GM23338 (cell line): ENCODE data around the gene NHSL1. TPM values are rescaled to one million over a fixed set of nuclear protein-coding genes. Genes with fewer than 3 reads are reported as not detected.

ENCODE experiments used
- ATAC-seq: fragments of 200-7000 bp; cut with Tn5 transposase; 3 replicates; pipeline ENCODE4 v1.9.1; 2020
- DNase-seq: peaks from one replicate; pipeline ENCODE4 v3.0.0-alpha.2; 2015; ENCODE audit warnings: low spot score
- H2AFZ ChIP-seq: fragments of 200-600 bp; sonication (generic); 2 replicates; pipeline ENCODE4 v1.8.0; 2016; ENCODE audit warnings: antibody characterized with exemption, mild to moderate bottlenecking, moderate library complexity
- H3F3A ChIP-seq: fragments of 200-600 bp; sonication (generic); replicated peaks from 2 replicates; pipeline ENCODE4 v1.8.0; 2017; ENCODE audit warnings: antibody characterized with exemption, mixed run types, low read depth
- H3K27ac ChIP-seq: fragments of 200-600 bp; sonication (generic); 2 replicates; pipeline ENCODE4 v1.6.1; 2016; ENCODE audit warnings: low read depth
- H3K27me3 ChIP-seq: fragments of 200-600 bp; sonication (generic); 2 replicates; pipeline ENCODE4 v1.8.0; 2016; ENCODE audit warnings: mild to moderate bottlenecking, mixed run types, moderate library complexity; ENCODE audit not compliant: insufficient read depth
- H3K36me3 ChIP-seq: fragments of 200-600 bp; sonication (generic); 2 replicates; pipeline ENCODE4 v1.8.0; 2016; ENCODE audit warnings: mild to moderate bottlenecking; ENCODE audit not compliant: insufficient read depth
- H3K4me1 ChIP-seq: fragments of 200-600 bp; sonication (generic); 2 replicates; pipeline ENCODE4 v1.8.0; 2016; ENCODE audit warnings: mild to moderate bottlenecking, moderate library complexity; ENCODE audit not compliant: insufficient read depth
- H3K4me2 ChIP-seq: fragments of 200-600 bp; sonication (generic); 2 replicates; pipeline ENCODE4 v1.7.1; 2017; ENCODE audit warnings: mixed run types
- H3K4me3 ChIP-seq: fragments of 200-600 bp; sonication (generic); 2 replicates; pipeline ENCODE4 v1.6.1; 2016; ENCODE audit warnings: mixed run types
- H3K79me2 ChIP-seq: fragments of 200-600 bp; sonication (generic); replicated peaks from 2 replicates; pipeline ENCODE4 v1.8.0; 2017; ENCODE audit warnings: mild to moderate bottlenecking; ENCODE audit not compliant: insufficient read depth
- H3K9me2 ChIP-seq: fragments of 200-600 bp; sonication (generic); 2 replicates; pipeline ENCODE4 v1.8.0; 2017; ENCODE audit not compliant: insufficient read depth
- H4K20me1 ChIP-seq: fragments of 200-600 bp; sonication (generic); replicated peaks from 2 replicates; pipeline ENCODE4 v1.8.0; 2017; ENCODE audit warnings: mild to moderate bottlenecking; ENCODE audit not compliant: insufficient read depth
- H3K27ac Mint-ChIP-seq: 2 replicates; pipeline ENCODE4 v1.8.0; 2020; ENCODE audit warnings: inconsistent platforms, mild to moderate bottlenecking, moderate library complexity, mixed read lengths
- H3K27me3 Mint-ChIP-seq: 3 replicates; pipeline ENCODE4 v1.8.0; 2022; ENCODE audit warnings: low read depth, mild to moderate bottlenecking, moderate library complexity, mixed read lengths, inconsistent platforms; ENCODE audit not compliant: insufficient read depth, poor library complexity
- H3K36me3 Mint-ChIP-seq: 3 replicates; pipeline ENCODE4 v1.8.0; 2021; ENCODE audit warnings: low read depth, mild to moderate bottlenecking, inconsistent platforms, moderate library complexity, mixed read lengths
- H3K4me1 Mint-ChIP-seq: 3 replicates; pipeline ENCODE4 v1.8.0; 2020; ENCODE audit warnings: mild to moderate bottlenecking, inconsistent platforms, mixed read lengths
- H3K4me3 Mint-ChIP-seq: 3 replicates; pipeline ENCODE4 v1.8.0; 2021; ENCODE audit warnings: moderate library complexity, mild to moderate bottlenecking, inconsistent platforms, mixed read lengths
- H3K9me3 Mint-ChIP-seq: 3 replicates; pipeline ENCODE4 v1.8.0; 2020; ENCODE audit warnings: moderate library complexity, mild to moderate bottlenecking, inconsistent platforms, mixed read lengths
- CREB1 ChIP-seq: fragments of 250-450 bp; sonication (Bioruptor Pico); IDR thresholded peaks from 2 replicates; pipeline ENCODE4 v1.5.0; 2020; ENCODE audit warnings: low read depth, mild to moderate bottlenecking, moderate library complexity
- EZH2 ChIP-seq: fragments of 200-600 bp; sonication (generic); IDR thresholded peaks from one replicate; pipeline ENCODE4 v1.8.0; 2017; ENCODE audit warnings: antibody characterized with exemption, mild to moderate bottlenecking, low read depth; ENCODE audit not compliant: unreplicated experiment
- EZH2phosphoT487 ChIP-seq: fragments of 200-600 bp; sonication (generic); IDR thresholded peaks from one replicate; pipeline ENCODE4 v1.8.1; 2018; ENCODE audit warnings: antibody characterized with exemption; ENCODE audit not compliant: unreplicated experiment
- JUNB ChIP-seq: IDR thresholded peaks from one replicate; pipeline ENCODE4 v1.6.1; 2016; ENCODE audit warnings: antibody characterized with exemption; ENCODE audit not compliant: unreplicated experiment
- NANOG ChIP-seq: IDR thresholded peaks from 2 replicates; pipeline ENCODE4 v1.6.1; 2016; ENCODE audit warnings: antibody characterized with exemption, borderline replicate concordance
- POLR2AphosphoS5 ChIP-seq: IDR thresholded peaks from 2 replicates; pipeline ENCODE4 v1.6.1; 2016; ENCODE audit warnings: antibody characterized with exemption, low read depth
- REST ChIP-seq: IDR thresholded peaks from one replicate; pipeline ENCODE4 v1.6.1; 2018; ENCODE audit warnings: antibody characterized with exemption; ENCODE audit not compliant: unreplicated experiment
- STAT1 ChIP-seq: IDR thresholded peaks from one replicate; pipeline ENCODE4 v1.6.1; 2016; ENCODE audit warnings: antibody characterized with exemption; ENCODE audit not compliant: unreplicated experiment
- ZNF114 ChIP-seq: fragments of 250-450 bp; sonication (Bioruptor Pico); IDR thresholded peaks from 2 replicates; pipeline ENCODE4 v1.5.0; 2020; ENCODE audit warnings: mild to moderate bottlenecking, moderate library complexity
- ZNF331 ChIP-seq: fragments of 250-450 bp; sonication (Bioruptor Pico); IDR thresholded peaks from 2 replicates; pipeline ENCODE4 v1.5.0; 2020; ENCODE audit warnings: low read depth, mild to moderate bottlenecking, moderate library complexity
- polyA plus RNA-seq: library from polyadenylated mRNA; unstranded; fragments of >200 nt; fragmentation: Nextera tagmentation; extraction: Ambion mirVana; gene quantifications from 2 replicates; pipeline ENCODE4 v1.2.1, GENCODE V29; 2016
- total RNA-seq: library from RNA; depleted of rRNA; stranded (reverse); fragments of >200 nt; shearing (Covaris generic); gene quantifications from 2 replicates; pipeline ENCODE4 v1.2.3, GENCODE V29; 2014
- TF ChIP-seq, protein P1 (sequence below), 2 experiments: fragments of 200-600 bp in 1 of 2; sonication (generic) in 1 of 2; conservative IDR thresholded peaks; 2 replicates each; pipeline versions ENCODE4 v1.5.1 to v1.6.1; 2016 to 2017; ENCODE audit warnings: antibody characterized with exemption in 2 of 2, low read depth in 2 of 2, mild to moderate bottlenecking in 2 of 2, moderate library complexity in 1 of 2

The NHSL1 gene
- total and polyA plus RNA-seq, 2 experiments from 2014 or later: 11.2 to 24.5 TPM

GRCh38 chr6:138544501-138544900, 45.2 kb upstream of the NHSL1 start (continued):
- TF ChIP-seq REST (no peak), EZH2phosphoT487 (no peak), EZH2 (no peak), POLR2AphosphoS5 (no peak), ZNF114 (CRISPR knock-in tag) (no peak), NANOG (no peak), STAT1 (no peak), ZNF331 (no peak)
- TF ChIP-seq, protein P1, sequence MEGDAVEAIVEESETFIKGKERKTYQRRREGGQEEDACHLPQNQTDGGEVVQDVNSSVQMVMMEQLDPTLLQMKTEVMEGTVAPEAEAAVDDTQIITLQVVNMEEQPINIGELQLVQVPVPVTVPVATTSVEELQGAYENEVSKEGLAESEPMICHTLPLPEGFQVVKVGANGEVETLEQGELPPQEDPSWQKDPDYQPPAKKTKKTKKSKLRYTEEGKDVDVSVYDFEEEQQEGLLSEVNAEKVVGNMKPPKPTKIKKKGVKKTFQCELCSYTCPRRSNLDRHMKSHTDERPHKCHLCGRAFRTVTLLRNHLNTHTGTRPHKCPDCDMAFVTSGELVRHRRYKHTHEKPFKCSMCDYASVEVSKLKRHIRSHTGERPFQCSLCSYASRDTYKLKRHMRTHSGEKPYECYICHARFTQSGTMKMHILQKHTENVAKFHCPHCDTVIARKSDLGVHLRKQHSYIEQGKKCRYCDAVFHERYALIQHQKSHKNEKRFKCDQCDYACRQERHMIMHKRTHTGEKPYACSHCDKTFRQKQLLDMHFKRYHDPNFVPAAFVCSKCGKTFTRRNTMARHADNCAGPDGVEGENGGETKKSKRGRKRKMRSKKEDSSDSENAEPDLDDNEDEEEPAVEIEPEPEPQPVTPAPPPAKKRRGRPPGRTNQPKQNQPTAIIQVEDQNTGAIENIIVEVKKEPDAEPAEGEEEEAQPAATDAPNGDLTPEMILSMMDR (conservative IDR thresholded peaks at IDR 0.05; ENCODE audit: low read depth in 2 of 2): no peak

DNA sequence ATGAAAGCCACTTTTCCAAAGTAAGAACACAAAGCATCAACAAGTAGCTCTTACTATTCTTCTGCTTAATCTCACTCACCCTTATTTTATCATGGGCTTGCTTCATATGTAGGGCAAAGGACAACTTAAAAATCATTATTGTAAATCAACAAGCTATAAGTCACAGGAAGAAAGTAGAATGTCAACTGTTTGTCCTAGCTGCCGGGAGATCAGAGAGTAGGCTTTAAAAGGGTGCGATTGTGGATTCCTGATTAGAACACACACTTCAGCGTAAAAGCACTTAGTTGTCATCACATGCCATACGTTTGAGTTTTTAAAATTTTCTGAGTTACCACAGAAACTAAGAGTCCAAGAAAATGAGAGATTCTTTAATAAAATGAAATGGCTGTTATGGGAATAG, 44.4 kb upstream of the NHSL1 start:
- peaks cover 70% of the 10 kb centered on the region for H3K4me1 Mint-ChIP-seq
- Histone ChIP-seq H3K4me2 (no peak overlapping the region), H2AFZ (no peak overlapping the region), H3K27ac (no peak overlapping the region), H3K79me2 (peaks cover 48% of the 10 kb centered on the region), H3F3A (no peaks in the 10 kb centered on the region), H4K20me1 (no peaks in the 10 kb centered on the region), H3K4me1 (peaks cover 53% of the 10 kb centered on the region), H3K9me2 (no peaks in the 10 kb centered on the region), H3K4me3 (no peak overlapping the region), H3K27me3 (no peaks in the 10 kb centered on the region), H3K36me3 (no peaks in the 10 kb centered on the region)
- ATAC-seq: no peak
- H3K9me3 Mint-ChIP-seq: no peaks in the 10 kb centered on the region
- H3K36me3 Mint-ChIP-seq: no peaks in the 10 kb centered on the region
- H3K4me3 Mint-ChIP-seq: no peak overlapping the region
- DNase-seq: no peak
- no peak overlapping the region; the same call in 1 of the 2 replicates for H3K27ac Mint-ChIP-seq
- no peaks in the 10 kb centered on the region for H3K27me3 Mint-ChIP-seq
- TF ChIP-seq REST: no peak
- TF ChIP-seq POLR2AphosphoS5: no peak
- TF ChIP-seq ZNF331: no peak
- TF ChIP-seq NANOG: no peak
- no peak for TF ChIP-seq CREB1
- no peak for TF ChIP-seq STAT1
- no peak for TF ChIP-seq JUNB
